GM23338 (cell line): Measurements from ENCODE around the gene CHST12. TPM values are rescaled to one million over a fixed set of nuclear protein-coding genes. Genes with fewer than 3 reads are reported as not detected.

Experiments used
- ATAC-seq: fragments of 200-7000 bp; cut with Tn5 transposase; 3 replicates; pipeline ENCODE4 v1.9.1; 2020
- DNase-seq: peaks from one replicate; pipeline ENCODE4 v3.0.0-alpha.2; 2015; ENCODE audit warnings: low spot score
- H2AFZ ChIP-seq: fragments of 200-600 bp; sonication (generic); 2 replicates; pipeline ENCODE4 v1.8.0; 2016; ENCODE audit warnings: antibody characterized with exemption, mild to moderate bottlenecking, moderate library complexity
- H3F3A ChIP-seq: fragments of 200-600 bp; sonication (generic); replicated peaks from 2 replicates; pipeline ENCODE4 v1.8.0; 2017; ENCODE audit warnings: antibody characterized with exemption, mixed run types, low read depth
- H3K27ac ChIP-seq: fragments of 200-600 bp; sonication (generic); 2 replicates; pipeline ENCODE4 v1.6.1; 2016; ENCODE audit warnings: low read depth
- H3K27me3 ChIP-seq: fragments of 200-600 bp; sonication (generic); 2 replicates; pipeline ENCODE4 v1.8.0; 2016; ENCODE audit warnings: mild to moderate bottlenecking, mixed run types, moderate library complexity; ENCODE audit not compliant: insufficient read depth
- H3K36me3 ChIP-seq: fragments of 200-600 bp; sonication (generic); 2 replicates; pipeline ENCODE4 v1.8.0; 2016; ENCODE audit warnings: mild to moderate bottlenecking; ENCODE audit not compliant: insufficient read depth
- H3K4me1 ChIP-seq: fragments of 200-600 bp; sonication (generic); 2 replicates; pipeline ENCODE4 v1.8.0; 2016; ENCODE audit warnings: mild to moderate bottlenecking, moderate library complexity; ENCODE audit not compliant: insufficient read depth
- H3K4me2 ChIP-seq: fragments of 200-600 bp; sonication (generic); 2 replicates; pipeline ENCODE4 v1.7.1; 2017; ENCODE audit warnings: mixed run types
- H3K4me3 ChIP-seq: fragments of 200-600 bp; sonication (generic); 2 replicates; pipeline ENCODE4 v1.6.1; 2016; ENCODE audit warnings: mixed run types
- H3K79me2 ChIP-seq: fragments of 200-600 bp; sonication (generic); replicated peaks from 2 replicates; pipeline ENCODE4 v1.8.0; 2017; ENCODE audit warnings: mild to moderate bottlenecking; ENCODE audit not compliant: insufficient read depth
- H3K9me2 ChIP-seq: fragments of 200-600 bp; sonication (generic); 2 replicates; pipeline ENCODE4 v1.8.0; 2017; ENCODE audit not compliant: insufficient read depth
- H4K20me1 ChIP-seq: fragments of 200-600 bp; sonication (generic); replicated peaks from 2 replicates; pipeline ENCODE4 v1.8.0; 2017; ENCODE audit warnings: mild to moderate bottlenecking; ENCODE audit not compliant: insufficient read depth
- H3K27ac Mint-ChIP-seq: 2 replicates; pipeline ENCODE4 v1.8.0; 2020; ENCODE audit warnings: inconsistent platforms, mild to moderate bottlenecking, moderate library complexity, mixed read lengths
- H3K27me3 Mint-ChIP-seq: 3 replicates; pipeline ENCODE4 v1.8.0; 2022; ENCODE audit warnings: low read depth, mild to moderate bottlenecking, moderate library complexity, mixed read lengths, inconsistent platforms; ENCODE audit not compliant: insufficient read depth, poor library complexity
- H3K36me3 Mint-ChIP-seq: 3 replicates; pipeline ENCODE4 v1.8.0; 2021; ENCODE audit warnings: low read depth, mild to moderate bottlenecking, inconsistent platforms, moderate library complexity, mixed read lengths
- H3K4me1 Mint-ChIP-seq: 3 replicates; pipeline ENCODE4 v1.8.0; 2020; ENCODE audit warnings: mild to moderate bottlenecking, inconsistent platforms, mixed read lengths
- H3K4me3 Mint-ChIP-seq: 3 replicates; pipeline ENCODE4 v1.8.0; 2021; ENCODE audit warnings: moderate library complexity, mild to moderate bottlenecking, inconsistent platforms, mixed read lengths
- H3K9me3 Mint-ChIP-seq: 3 replicates; pipeline ENCODE4 v1.8.0; 2020; ENCODE audit warnings: moderate library complexity, mild to moderate bottlenecking, inconsistent platforms, mixed read lengths
- ETS1 ChIP-seq: IDR thresholded peaks from 2 replicates; pipeline ENCODE4 v1.6.1; 2016; ENCODE audit warnings: antibody characterized with exemption
- EZH2 ChIP-seq: fragments of 200-600 bp; sonication (generic); IDR thresholded peaks from one replicate; pipeline ENCODE4 v1.8.0; 2017; ENCODE audit warnings: antibody characterized with exemption, mild to moderate bottlenecking, low read depth; ENCODE audit not compliant: unreplicated experiment
- EZH2phosphoT487 ChIP-seq: fragments of 200-600 bp; sonication (generic); IDR thresholded peaks from one replicate; pipeline ENCODE4 v1.8.1; 2018; ENCODE audit warnings: antibody characterized with exemption; ENCODE audit not compliant: unreplicated experiment
- JUNB ChIP-seq: IDR thresholded peaks from one replicate; pipeline ENCODE4 v1.6.1; 2016; ENCODE audit warnings: antibody characterized with exemption; ENCODE audit not compliant: unreplicated experiment
- NANOG ChIP-seq: IDR thresholded peaks from 2 replicates; pipeline ENCODE4 v1.6.1; 2016; ENCODE audit warnings: antibody characterized with exemption, borderline replicate concordance
- POLR2AphosphoS5 ChIP-seq: IDR thresholded peaks from 2 replicates; pipeline ENCODE4 v1.6.1; 2016; ENCODE audit warnings: antibody characterized with exemption, low read depth
- STAT1 ChIP-seq: IDR thresholded peaks from one replicate; pipeline ENCODE4 v1.6.1; 2016; ENCODE audit warnings: antibody characterized with exemption; ENCODE audit not compliant: unreplicated experiment
- ZNF331 ChIP-seq: fragments of 250-450 bp; sonication (Bioruptor Pico); IDR thresholded peaks from 2 replicates; pipeline ENCODE4 v1.5.0; 2020; ENCODE audit warnings: low read depth, mild to moderate bottlenecking, moderate library complexity
- polyA plus RNA-seq: library from polyadenylated mRNA; unstranded; fragments of >200 nt; fragmentation: Nextera tagmentation; extraction: Ambion mirVana; gene quantifications from 2 replicates; pipeline ENCODE4 v1.2.1, GENCODE V29; 2016
- total RNA-seq: library from RNA; depleted of rRNA; stranded (reverse); fragments of >200 nt; shearing (Covaris generic); gene quantifications from 2 replicates; pipeline ENCODE4 v1.2.3, GENCODE V29; 2014
- TF ChIP-seq, protein P1 (sequence below): IDR thresholded peaks from one replicate; pipeline ENCODE4 v1.6.1; 2018; ENCODE audit warnings: antibody characterized with exemption; ENCODE audit not compliant: unreplicated experiment

The CHST12 gene
- total and polyA plus RNA-seq, 2 experiments from 2014 or later: 10.1 to 14.6 TPM

GRCh38 chr7:2411049-2411448 is 7.6 kb downstream of the CHST12 start (continued):
- TF ChIP-seq, protein P1, sequence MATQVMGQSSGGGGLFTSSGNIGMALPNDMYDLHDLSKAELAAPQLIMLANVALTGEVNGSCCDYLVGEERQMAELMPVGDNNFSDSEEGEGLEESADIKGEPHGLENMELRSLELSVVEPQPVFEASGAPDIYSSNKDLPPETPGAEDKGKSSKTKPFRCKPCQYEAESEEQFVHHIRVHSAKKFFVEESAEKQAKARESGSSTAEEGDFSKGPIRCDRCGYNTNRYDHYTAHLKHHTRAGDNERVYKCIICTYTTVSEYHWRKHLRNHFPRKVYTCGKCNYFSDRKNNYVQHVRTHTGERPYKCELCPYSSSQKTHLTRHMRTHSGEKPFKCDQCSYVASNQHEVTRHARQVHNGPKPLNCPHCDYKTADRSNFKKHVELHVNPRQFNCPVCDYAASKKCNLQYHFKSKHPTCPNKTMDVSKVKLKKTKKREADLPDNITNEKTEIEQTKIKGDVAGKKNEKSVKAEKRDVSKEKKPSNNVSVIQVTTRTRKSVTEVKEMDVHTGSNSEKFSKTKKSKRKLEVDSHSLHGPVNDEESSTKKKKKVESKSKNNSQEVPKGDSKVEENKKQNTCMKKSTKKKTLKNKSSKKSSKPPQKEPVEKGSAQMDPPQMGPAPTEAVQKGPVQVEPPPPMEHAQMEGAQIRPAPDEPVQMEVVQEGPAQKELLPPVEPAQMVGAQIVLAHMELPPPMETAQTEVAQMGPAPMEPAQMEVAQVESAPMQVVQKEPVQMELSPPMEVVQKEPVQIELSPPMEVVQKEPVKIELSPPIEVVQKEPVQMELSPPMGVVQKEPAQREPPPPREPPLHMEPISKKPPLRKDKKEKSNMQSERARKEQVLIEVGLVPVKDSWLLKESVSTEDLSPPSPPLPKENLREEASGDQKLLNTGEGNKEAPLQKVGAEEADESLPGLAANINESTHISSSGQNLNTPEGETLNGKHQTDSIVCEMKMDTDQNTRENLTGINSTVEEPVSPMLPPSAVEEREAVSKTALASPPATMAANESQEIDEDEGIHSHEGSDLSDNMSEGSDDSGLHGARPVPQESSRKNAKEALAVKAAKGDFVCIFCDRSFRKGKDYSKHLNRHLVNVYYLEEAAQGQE: no peak
- no peak for TF ChIP-seq ZNF331 (CRISPR knock-in tag)
- TF ChIP-seq ETS1: no peak
- no peak for TF ChIP-seq EZH2
- no peak for TF ChIP-seq NANOG
- TF ChIP-seq JUNB: no peak

DNA sequence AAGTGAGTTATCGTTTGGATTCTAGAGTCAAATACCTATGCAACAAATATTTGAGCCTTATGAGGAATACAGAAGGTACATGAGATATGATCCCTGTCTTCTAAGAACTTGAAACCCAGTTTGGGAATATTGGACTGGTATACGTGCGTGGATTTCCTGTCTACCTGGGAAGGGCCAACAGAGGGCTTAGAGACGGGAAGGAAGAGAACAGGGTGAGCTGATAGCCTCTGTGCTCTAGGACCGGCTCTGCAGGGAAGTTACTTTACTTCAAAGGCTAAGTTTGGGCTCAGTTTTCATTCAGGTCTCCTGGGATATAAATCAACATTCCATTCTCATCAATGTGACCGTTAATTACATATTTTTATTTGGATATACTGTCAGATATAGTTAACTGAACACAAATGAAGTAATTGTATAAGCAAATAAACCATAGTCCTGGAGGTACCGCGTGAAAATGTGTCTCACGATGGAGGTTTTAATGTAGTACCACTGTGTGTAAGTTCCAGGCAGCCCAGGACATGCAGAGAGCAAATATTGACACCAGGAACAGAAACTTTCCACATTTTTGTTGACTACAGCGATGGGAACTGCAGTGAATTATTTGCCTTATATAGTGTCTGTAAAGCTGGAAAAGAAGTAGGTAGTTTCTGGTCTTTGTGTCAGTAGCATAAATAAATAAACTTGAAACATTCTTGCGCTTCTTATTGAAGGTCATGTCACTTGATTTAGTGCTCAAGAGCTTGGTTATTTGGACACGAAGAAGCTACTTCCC is 8.6 kb downstream of the CHST12 start:
- Histone ChIP-seq H3K4me2 (no peak overlapping the region), H3K79me2 (peaks cover 72% of the 10 kb centered on the region), H2AFZ (no peak overlapping the region), H3K4me1 (peaks cover 11% of the 10 kb centered on the region), H4K20me1 (peaks cover 4% of the 10 kb centered on the region; the same call in 1 of the 2 replicates), H3K27me3 (no peaks in the 10 kb centered on the region), H3K4me3 (no peak overlapping the region), H3K36me3 (no peaks in the 10 kb centered on the region), H3F3A (0 out of 2 replicates have a peak, but pooled peaks cover 8% of the 10 kb centered on the region), H3K9me2 (no peaks in the 10 kb centered on the region), H3K27ac (peak overlapping the region; percentile 52; the same call in 1 of the 2 replicates)
- peaks cover 34% of the 10 kb centered on the region for H3K4me1 Mint-ChIP-seq
- H3K27ac Mint-ChIP-seq: no peak overlapping the region
- peaks cover 9% of the 10 kb centered on the region for H3K27me3 Mint-ChIP-seq
- no peak overlapping the region for H3K4me3 Mint-ChIP-seq
- TF ChIP-seq, protein P1: no peak
- TF ChIP-seq POLR2AphosphoS5 (no peak), EZH2phosphoT487 (no peak), STAT1 (no peak), ETS1 (no peak)
- no peaks in the 10 kb centered on the region for H3K36me3 Mint-ChIP-seq
- peak; percentile 26; the same call in 1 of the 3 replicates for ATAC-seq
- no peaks in the 10 kb centered on the region for H3K9me3 Mint-ChIP-seq
- DNase-seq: no peak
